H1 (cell line): ENCODE data around the gene FERMT2. TPM values are rescaled to one million over a fixed set of nuclear protein-coding genes. Genes with fewer than 3 reads are reported as not detected.

Experiments used
- CTCF ChIA-PET: fragments of 300-600 bp; sonication (Branson Sonifier 250); formaldehyde crosslinking; loops from one replicate; lab custom pipeline; 2021; ENCODE audit not compliant: partially characterized antibody; lab: Charles Lee
- POLR2A ChIA-PET: fragments of 300-600 bp; sonication (Branson Sonifier 250); formaldehyde crosslinking; loops from one replicate; lab custom pipeline; 2021; ENCODE audit warnings: inconsistent platforms; ENCODE audit not compliant: partially characterized antibody; lab: Charles Lee
- DNase-seq, 2 experiments: peaks; one replicate each; pipeline versions ENCODE4 v3.0.0 to v3.0.0-alpha.2; 2010 to 2022; ENCODE audit warnings: low spot score in 2 of 2, low read depth in 1 of 2, mixed read lengths in 1 of 2
- FAIRE-seq: peaks from 2 replicates; lab custom pipeline; 2011; peaks lifted over from hg19 to GRCh38; lab: Jason Lieb, UNC
- H2AFZ ChIP-seq: 2 replicates; pipeline ENCODE4 v1.8.1; 2012; ENCODE audit warnings: low read length, inconsistent platforms
- H2AK5ac ChIP-seq: 2 replicates; pipeline ENCODE4 v1.6.1; 2013; ENCODE audit warnings: low read depth, low read length
- H2BK120ac ChIP-seq: replicated peaks from 2 replicates; pipeline ENCODE3; 2013; ENCODE audit warnings: low read depth, low read length, inconsistent platforms
- H2BK12ac ChIP-seq: 2 replicates; pipeline ENCODE4 v1.6.1; 2013; ENCODE audit warnings: low read depth, low read length
- H2BK15ac ChIP-seq: 2 replicates; pipeline ENCODE4 v1.6.1; 2013; ENCODE audit warnings: low read length
- H2BK20ac ChIP-seq: 2 replicates; pipeline ENCODE4 v1.6.1; 2013; ENCODE audit warnings: low read length
- H2BK5ac ChIP-seq: 2 replicates; pipeline ENCODE4 v1.6.1; 2013; ENCODE audit warnings: low read depth, low read length
- H3K14ac ChIP-seq: 2 replicates; pipeline ENCODE4 v1.6.1; 2013; ENCODE audit warnings: inconsistent platforms; ENCODE audit not compliant: insufficient read length
- H3K18ac ChIP-seq: 2 replicates; pipeline ENCODE4 v1.6.1; 2013; ENCODE audit warnings: low read length; ENCODE audit errors: extremely low read depth
- H3K23ac ChIP-seq: 2 replicates; pipeline ENCODE4 v1.6.1; 2013; ENCODE audit warnings: inconsistent platforms; ENCODE audit not compliant: insufficient read length
- H3K23me2 ChIP-seq: 2 replicates; pipeline ENCODE4 v1.6.1; 2013; ENCODE audit warnings: low read depth, low read length
- H3K27ac ChIP-seq: 2 replicates; pipeline ENCODE4 v1.6.1; 2011; ENCODE audit warnings: low read depth, low read length, inconsistent platforms
- H3K27me3 ChIP-seq, 4 experiments: replicated peaks in 1 of 4; 1 replicate in 1 of 4; 2 replicates in 3 of 4; pipeline versions ENCODE4 v1.6.1 to v1.8.1; 2011 to 2013; ENCODE audit warnings: low read length in 3 of 4, mild to moderate bottlenecking in 3 of 4, inconsistent platforms in 2 of 4, mixed read lengths in 2 of 4, moderate library complexity in 1 of 4; ENCODE audit not compliant: control insufficient read depth in 3 of 4, insufficient read depth in 3 of 4; ENCODE audit errors: extremely low read depth in 1 of 4
- H3K36me3 ChIP-seq, 4 experiments: 2 replicates each; pipeline versions ENCODE4 v1.6.1 to v1.8.1; 2011 to 2013; ENCODE audit warnings: mild to moderate bottlenecking in 4 of 4, low read length in 3 of 4, moderate library complexity in 2 of 4, control low read depth in 1 of 4, inconsistent platforms in 1 of 4; ENCODE audit not compliant: insufficient read depth in 4 of 4, control insufficient read depth in 2 of 4
- H3K4ac ChIP-seq: replicated peaks from 2 replicates; pipeline ENCODE3; 2013; ENCODE audit warnings: low read length, low read depth, mixed read lengths, inconsistent platforms; ENCODE audit not compliant: insufficient read length
- H3K4me1 ChIP-seq, 4 experiments: replicated peaks in 1 of 4; 1 replicate in 1 of 4; 2 replicates in 3 of 4; pipeline versions ENCODE4 v1.6.1 to v1.8.1; 2011 to 2013; ENCODE audit warnings: low read length in 3 of 4, inconsistent platforms in 2 of 4, mixed read lengths in 1 of 4; ENCODE audit not compliant: insufficient read depth in 4 of 4, control insufficient read depth in 3 of 4
- H3K4me2 ChIP-seq, 2 experiments: 2 replicates each; pipeline versions ENCODE4 v1.6.1 to v1.8.1; 2011 to 2013; ENCODE audit warnings: low read depth in 2 of 2, low read length in 2 of 2, control low read depth in 1 of 2, inconsistent platforms in 1 of 2, mild to moderate bottlenecking in 1 of 2; ENCODE audit not compliant: insufficient read depth in 1 of 2
- H3K4me3 ChIP-seq, 4 experiments: fragments of 200-600, 300-600 bp in 1 of 4; sonication (generic), shearing (Covaris generic), sonication (Bioruptor Twin) in 1 of 4; 2 replicates each; pipeline versions ENCODE4 v1.5.1 to v1.8.1; 2011 to 2016; ENCODE audit warnings: low read length in 4 of 4, low read depth in 3 of 4, control low read depth in 2 of 4, inconsistent platforms in 2 of 4, mild to moderate bottlenecking in 2 of 4, mixed read lengths in 1 of 4, moderate library complexity in 1 of 4; ENCODE audit not compliant: insufficient read depth in 2 of 4; ENCODE audit errors: extremely low read depth in 1 of 4
- H3K56ac ChIP-seq: replicated peaks from 2 replicates; pipeline ENCODE3; 2013; ENCODE audit warnings: low read depth, mild to moderate bottlenecking, mixed read lengths, low read length, inconsistent platforms; ENCODE audit not compliant: insufficient read length
- H3K79me1 ChIP-seq: 2 replicates; pipeline ENCODE4 v1.6.1; 2013; ENCODE audit warnings: low read depth, low read length, control low read depth
- H3K79me2 ChIP-seq, 2 experiments: 2 replicates each; pipeline versions ENCODE4 v1.6.1 to v1.8.1; 2012 to 2013; ENCODE audit warnings: low read length in 2 of 2, mild to moderate bottlenecking in 2 of 2, inconsistent platforms in 1 of 2; ENCODE audit not compliant: insufficient read depth in 2 of 2, control insufficient read depth in 1 of 2
- H3K9ac ChIP-seq, 4 experiments: replicated peaks in 1 of 4; 1 replicate in 1 of 4; 2 replicates in 3 of 4; pipeline versions ENCODE4 v1.6.1 to v1.8.1; 2011 to 2013; ENCODE audit warnings: low read depth in 3 of 4, low read length in 3 of 4, control low read depth in 2 of 4, mild to moderate bottlenecking in 2 of 4, moderate library complexity in 2 of 4, inconsistent platforms in 1 of 4; ENCODE audit errors: extremely low read depth in 1 of 4
- H3K9me3 ChIP-seq, 2 experiments: 2 replicates each; pipeline versions ENCODE4 v1.6.1 to v1.8.1; 2012 to 2013; ENCODE audit warnings: mild to moderate bottlenecking in 2 of 2, moderate library complexity in 2 of 2, control low read depth in 1 of 2, inconsistent platforms in 1 of 2, low read depth in 1 of 2, low read length in 1 of 2, mixed read lengths in 1 of 2; ENCODE audit not compliant: insufficient read depth in 2 of 2
- H4K20me1 ChIP-seq, 2 experiments: replicated peaks in 1 of 2; 2 replicates each; pipeline versions ENCODE3 to v1.8.1; 2011 to 2013; ENCODE audit warnings: inconsistent platforms in 2 of 2, low read length in 2 of 2, mild to moderate bottlenecking in 1 of 2; ENCODE audit not compliant: insufficient read depth in 2 of 2, control insufficient read depth in 1 of 2
- H4K5ac ChIP-seq: 2 replicates; pipeline ENCODE4 v1.6.1; 2013; ENCODE audit warnings: low read length, low read depth, mixed read lengths, inconsistent platforms; ENCODE audit not compliant: insufficient read length
- H4K8ac ChIP-seq: 2 replicates; pipeline ENCODE4 v1.8.0; 2013; ENCODE audit warnings: mild to moderate bottlenecking, moderate library complexity, low read length, inconsistent platforms; ENCODE audit not compliant: insufficient read depth; ENCODE audit errors: extremely low read depth
- H4K91ac ChIP-seq: replicated peaks from 2 replicates; pipeline ENCODE3; 2013; ENCODE audit warnings: low read length, mixed read lengths, inconsistent platforms; ENCODE audit not compliant: insufficient read length
- ATF3 ChIP-seq: IDR thresholded peaks from 2 replicates; pipeline ENCODE4 v1.6.1; 2011; ENCODE audit warnings: low read depth, mild to moderate bottlenecking, low read length; ENCODE audit not compliant: insufficient read depth
- BACH1 ChIP-seq: IDR thresholded peaks from 2 replicates; pipeline ENCODE4 v1.6.1; 2012; ENCODE audit warnings: low read length, improper control_type of control experiment
- CBX8 ChIP-seq: fragments of 300-800, 300-1000 bp; sonication (generic); IDR thresholded peaks from 2 replicates; pipeline ENCODE4 v1.7.1; 2016; ENCODE audit warnings: low read depth, low read length, borderline replicate concordance
- GABPA ChIP-seq: IDR thresholded peaks from 2 replicates; pipeline ENCODE4 v1.6.1; 2011; ENCODE audit warnings: mild to moderate bottlenecking, low read length, moderate library complexity, borderline replicate concordance; ENCODE audit not compliant: insufficient read depth
- PHF8 ChIP-seq: fragments of 200-600 bp; sonication (generic); conservative IDR thresholded peaks from 2 replicates; pipeline ENCODE4 v1.7.1; 2012; ENCODE audit warnings: low read depth, mild to moderate bottlenecking, inconsistent platforms, low read length, moderate library complexity
- POLR2AphosphoS5 ChIP-seq: IDR thresholded peaks from 2 replicates; pipeline ENCODE4 v1.6.1; 2011; ENCODE audit warnings: low read depth, low read length
- SAP30 ChIP-seq: fragments of 300-600 bp; sonication (generic); IDR thresholded peaks from 2 replicates; pipeline ENCODE4 v1.7.1; 2012; ENCODE audit warnings: low read length, moderate library complexity, mild to moderate bottlenecking, inconsistent platforms; ENCODE audit not compliant: insufficient read depth, insufficient replicate concordance
- SIN3A ChIP-seq, 2 experiments: IDR thresholded peaks in 1 of 2; conservative IDR thresholded peaks in 1 of 2; 2 replicates each; pipeline ENCODE4 v1.6.1; 2011 to 2012; ENCODE audit warnings: low read length in 2 of 2, improper control_type of control experiment in 1 of 2, low read depth in 1 of 2, mild to moderate bottlenecking in 1 of 2
- SIX5 ChIP-seq: IDR thresholded peaks from 2 replicates; pipeline ENCODE4 v1.6.1; 2011; ENCODE audit warnings: mild to moderate bottlenecking, low read depth, low read length
- SP1 ChIP-seq: IDR thresholded peaks from 2 replicates; pipeline ENCODE4 v1.6.1; 2011; ENCODE audit warnings: low read depth, low read length
- SUZ12 ChIP-seq: fragments of 200-600 bp; sonication (generic); IDR thresholded peaks from 2 replicates; pipeline ENCODE4 v1.6.1; 2012; ENCODE audit warnings: mild to moderate bottlenecking, inconsistent platforms, low read length, moderate library complexity, mixed read lengths
- TAF7 ChIP-seq: optimal IDR thresholded peaks from 2 replicates; pipeline ENCODE3; 2011; ENCODE audit warnings: low read depth, mild to moderate bottlenecking, inconsistent platforms, low read length, moderate library complexity, borderline replicate concordance
- polyA plus RNA-seq, 7 experiments: library from polyadenylated mRNA; depleted of rRNA in 3 of 7; stranded (reverse) in 5 of 7; unstranded in 2 of 7; fragments of >200 nt in 5 of 7; fragments of 200-250 nt in 2 of 7; gene quantifications; 1 replicate in 5 of 7; 2 replicates in 1 of 7; 4 replicates in 1 of 7; pipeline versions ENCODE4 v1.2.1 to v1.2.3, GENCODE V29; 2011 to 2013; ENCODE audit warnings: missing spikeins in 2 of 7, mixed read lengths in 2 of 7
- total RNA-seq: library from RNA; stranded (reverse); fragmentation: NEBNext Ultra II Directional; extraction: Animal tissue kit (Norgen Biotek cat#: 25700); gene quantifications from 2 replicates; pipeline ENCODE4 v1.2.1, GENCODE V29; 2021
- TF ChIP-seq, protein P1 (sequence below): IDR thresholded peaks from 2 replicates; pipeline ENCODE4 v1.6.1; 2012; ENCODE audit warnings: inconsistent platforms

Gene FERMT2
- total and polyA plus RNA-seq, 2 of the 8 experiments (the other 6 are each of a cell fraction or from before 2014, with no cell fraction given): 53.3 to 142 TPM

DNA sequence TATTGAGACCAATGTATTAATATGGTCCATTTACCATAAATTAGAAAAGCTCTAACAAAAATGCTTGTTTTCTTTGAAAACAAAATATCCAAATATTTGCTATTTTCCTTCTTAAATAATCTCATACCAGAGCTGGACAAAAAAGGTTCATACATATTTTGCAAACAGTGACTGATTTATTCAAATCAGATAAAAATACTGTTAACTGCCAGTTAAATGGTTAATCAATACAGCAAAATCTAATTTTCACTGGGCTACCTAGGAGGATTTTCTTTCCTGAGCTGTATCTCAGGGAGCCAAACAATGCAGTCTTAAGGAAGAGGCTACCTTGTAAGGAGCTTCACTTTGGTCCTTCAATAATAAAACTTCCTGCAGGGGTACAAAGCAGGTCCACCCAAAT, 2.0 kb downstream of the FERMT2 start:
- Histone ChIP-seq H3K4me2 (peak overlapping the region; percentile 83 to 96), H3K9me3 (no peaks in the 10 kb centered on the region), H3K23ac (no peak overlapping the region), H4K91ac (no peak overlapping the region), H4K5ac (no peak overlapping the region), H2BK5ac (no peak overlapping the region), H3K56ac (no peak overlapping the region), H3K4me1 (peaks cover 0 to 9% (median 3%) of the 10 kb centered on the region in 4 experiments; a peak in 3 of 7 replicates), H3K18ac (no peak overlapping the region), H2BK12ac (no peak overlapping the region), H2AFZ (no peak overlapping the region), H2BK120ac (no peak overlapping the region), H4K20me1 (peaks cover 2 to 5% of the 10 kb centered on the region in 2 experiments), H3K79me1 (peaks cover 2% of the 10 kb centered on the region; the same call in 1 of the 2 replicates), H3K36me3 (peaks cover 0 to 21% (median 2%) of the 10 kb centered on the region in 4 experiments; a peak in 3 of 8 replicates), H3K4ac (no peak overlapping the region), H3K79me2 (peaks cover 22 to 66% of the 10 kb centered on the region in 2 experiments; a peak in 3 of 4 replicates), H4K8ac (no peak overlapping the region), H2BK15ac (no peak overlapping the region), H3K27ac (no peak overlapping the region), H3K9ac (no peak overlapping the region), H3K23me2 (peaks cover 7% of the 10 kb centered on the region), H3K27me3 (no peaks in the 10 kb centered on the region), H3K14ac (no peak overlapping the region), H2AK5ac (no peak overlapping the region), H3K4me3 (peak overlapping the region; percentile 65 to 99 (median 96); a peak in 7 of 8 replicates), H2BK20ac (no peak overlapping the region)
- ChIA-PET CTCF (interaction anchor here (0.6 to 1.8 kb wide), 5 partner anchors 11 to 1013 kb away, joined by 3 to 8 read pairs (median 5); no protein-coding TSS in a partner anchor), POLR2A (interaction anchor here (0.6 to 1.6 kb wide), 10 partner anchors 12 to 158 kb away, joined by 3 to 6 read pairs (median 3); no protein-coding TSS in a partner anchor)
- no peak for FAIRE-seq
- no peak for DNase-seq
- TF ChIP-seq SAP30: no peak
- no peak for TF ChIP-seq BACH1
- TF ChIP-seq TAF7: no peak
- TF ChIP-seq POLR2AphosphoS5: no peak
- no peak for TF ChIP-seq PHF8
- TF ChIP-seq ATF3: no peak
- no peak for TF ChIP-seq SP1
- no peak for TF ChIP-seq SUZ12
- no peak for TF ChIP-seq GABPA
- TF ChIP-seq, protein P1, sequence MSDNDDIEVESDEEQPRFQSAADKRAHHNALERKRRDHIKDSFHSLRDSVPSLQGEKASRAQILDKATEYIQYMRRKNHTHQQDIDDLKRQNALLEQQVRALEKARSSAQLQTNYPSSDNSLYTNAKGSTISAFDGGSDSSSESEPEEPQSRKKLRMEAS: no peak
- TF ChIP-seq CBX8: no peak
- no peak for TF ChIP-seq SIN3A (conservative IDR thresholded peaks at IDR 0.05 in 1 of 2, IDR thresholded peaks at IDR 0.05 in 1 of 2; ENCODE audit: low read depth in 1 of 2, low read length in 2 of 2)
- TF ChIP-seq SIX5: no peak
